ENCODE data around the gene CHGA.

CHGA gene

DNA sequence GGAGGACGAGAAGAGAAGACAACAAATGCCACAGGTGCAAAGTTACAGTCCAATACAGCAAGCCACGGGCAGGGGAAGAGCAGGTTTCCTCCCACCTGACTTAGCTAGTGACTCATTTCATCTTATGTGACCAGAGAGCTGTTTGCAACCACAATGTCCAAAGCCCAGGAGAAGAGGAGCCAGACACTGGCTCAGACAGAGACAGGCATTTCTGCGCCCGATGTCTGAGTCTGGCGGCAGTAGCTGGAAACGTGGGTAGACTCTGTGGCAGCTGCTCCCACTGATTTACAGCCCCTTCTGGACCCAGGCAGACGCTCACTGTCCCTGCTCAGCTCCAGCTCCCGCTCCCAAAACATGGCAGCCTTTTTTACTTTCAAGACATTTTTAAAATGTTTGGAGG is 60.0 kb downstream of the CHGA start:
- no peak for DNase-seq (ENCODE audit: low spot score)

DNA sequence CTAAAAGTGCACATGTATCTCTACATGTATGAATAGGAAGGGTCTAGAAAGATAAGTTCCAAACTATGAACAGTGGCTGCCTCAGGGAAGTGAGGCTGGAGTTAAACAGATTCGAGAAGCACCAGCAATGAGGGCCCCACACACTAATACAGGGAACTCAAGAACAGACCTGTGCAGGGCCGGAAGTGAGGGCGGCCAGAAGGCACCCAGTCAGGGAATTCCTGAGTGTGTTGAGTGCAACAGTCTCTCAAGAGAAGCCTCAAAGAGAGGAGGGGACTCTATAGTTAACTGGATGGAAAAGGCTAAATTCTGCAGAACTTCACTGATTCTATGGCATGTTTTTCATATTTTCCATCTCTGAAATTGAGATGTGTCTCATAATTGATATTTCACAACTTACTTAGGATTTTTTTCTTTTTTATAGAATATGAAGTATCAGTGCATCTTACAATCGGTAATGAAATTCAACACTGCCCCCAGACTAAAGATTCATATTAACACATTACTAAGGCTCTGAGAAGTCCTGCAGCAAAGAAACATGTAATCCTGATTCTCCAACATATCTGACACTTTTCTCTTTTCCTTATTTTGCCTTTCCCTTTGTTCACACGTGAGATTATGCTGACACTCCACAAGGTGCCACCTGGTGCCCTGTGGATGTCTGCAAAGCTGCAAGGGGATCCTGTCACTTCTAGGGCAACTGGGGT is 61.3 kb downstream of the CHGA start:
- no peak for DNase-seq (ENCODE audit: low spot score)

Measured in SW480 (cell line).